HFF-Myc (cell line): Measurements from ENCODE around the gene GDA.

ENCODE experiments used
- DNase-seq: peaks from one replicate; pipeline ENCODE4 v3.0.0-alpha.2; 2011; ENCODE audit warnings: low read depth; ENCODE audit errors: extremely low read depth
- H3K4me3 ChIP-seq: replicated peaks from 2 replicates; pipeline ENCODE4 v1.5.1; 2011; ENCODE audit warnings: low read depth, mild to moderate bottlenecking, control low read depth, low read length
- CTCF ChIP-seq: IDR thresholded peaks from 2 replicates; pipeline ENCODE4 v1.5.1; 2012; ENCODE audit warnings: mild to moderate bottlenecking, low read depth, low read length, control low read depth; ENCODE audit errors: missing control alignments

GDA gene

GRCh38 chr9:72137697-72138365, 11.4 kb upstream of the GDA start:
- no peak for DNase-seq
- TF ChIP-seq CTCF, result no peak
- H3K4me3 ChIP-seq, result no peak overlapping the region

- no peak for TF ChIP-seq CTCF
- H3K4me3 ChIP-seq, result no peak overlapping the region
- DNase-seq, result no peak
Observed at GRCh38 chr9:72139226-72139625, 10.0 kb upstream of the GDA start.

GRCh38 chr9:72140586-72140985, 8.7 kb upstream of the GDA start:
- H3K4me3 ChIP-seq, result no peak overlapping the region
- DNase-seq, result no peak
- no peak for TF ChIP-seq CTCF

- no peak for TF ChIP-seq CTCF
- no peak overlapping the region for H3K4me3 ChIP-seq
Observed at GRCh38 chr9:72141484-72141883, 7.8 kb upstream of the GDA start.

GRCh38 chr9:72144756-72145492, 4.3 kb upstream of the GDA start:
- no peak for DNase-seq
- no peak overlapping the region for H3K4me3 ChIP-seq
- TF ChIP-seq CTCF, result no peak

More at GRCh38 chr9:72141484-72141883, 7.8 kb upstream of the GDA start:
- no peak for DNase-seq

- no peak for TF ChIP-seq CTCF
- no peak for DNase-seq
- H3K4me3 ChIP-seq, result no peak overlapping the region
Observed at GRCh38 chr9:72145733-72146505, 3.3 kb upstream of the GDA start.
